ENCODE results near the gene ADCY5.

ADCY5 gene

DNA sequence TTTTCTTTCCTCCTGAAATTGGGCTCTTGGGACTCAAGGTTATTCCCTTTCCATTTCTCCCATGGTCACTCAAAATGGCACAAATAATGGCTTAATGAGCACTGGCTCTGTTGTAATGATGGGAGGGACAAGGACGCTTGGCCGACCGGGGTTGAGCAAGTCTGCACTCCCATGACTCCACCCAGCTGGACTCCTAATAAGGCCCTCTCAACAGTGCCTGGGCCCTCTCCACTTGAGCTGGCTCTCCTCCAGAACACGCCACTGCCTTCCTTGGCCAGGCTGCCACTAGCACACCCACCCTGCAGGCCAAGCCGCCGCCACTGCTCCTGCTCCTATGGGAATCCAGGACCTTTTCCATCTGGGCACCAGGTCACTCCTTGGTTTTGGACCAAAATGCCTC lies 42.3 kb downstream of the ADCY5 start:
- DNase-seq (ENCODE audit: low read depth) = no peak

DNA sequence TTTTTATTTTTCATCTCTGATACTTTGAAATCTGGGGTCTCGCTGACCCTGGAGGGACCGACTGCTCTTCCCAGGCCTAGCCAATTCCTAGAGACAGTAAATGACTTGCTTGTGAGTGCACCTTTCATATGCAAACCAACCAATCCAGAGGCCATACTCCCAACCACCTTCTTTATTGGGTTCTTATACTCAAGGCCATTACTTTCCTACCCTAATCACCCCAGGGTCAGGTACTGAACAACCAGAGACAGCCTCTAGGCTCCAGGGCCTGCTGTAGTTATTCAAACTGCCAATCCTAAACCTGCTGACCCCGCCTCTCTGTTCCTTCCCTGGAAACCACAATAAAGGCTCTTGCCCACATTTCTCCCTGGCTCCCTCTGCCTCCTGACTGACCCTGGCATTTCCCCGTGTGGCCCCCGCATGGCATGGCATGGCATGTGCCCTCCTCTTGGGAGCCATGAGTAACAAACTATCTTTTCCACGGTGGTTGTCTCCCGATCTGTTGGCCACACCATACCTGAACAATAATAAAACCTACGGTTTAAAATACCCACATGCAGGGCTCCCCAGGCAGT lies 42.9 kb downstream of the ADCY5 start:
- no peak for DNase-seq (ENCODE audit: low read depth)

DNA sequence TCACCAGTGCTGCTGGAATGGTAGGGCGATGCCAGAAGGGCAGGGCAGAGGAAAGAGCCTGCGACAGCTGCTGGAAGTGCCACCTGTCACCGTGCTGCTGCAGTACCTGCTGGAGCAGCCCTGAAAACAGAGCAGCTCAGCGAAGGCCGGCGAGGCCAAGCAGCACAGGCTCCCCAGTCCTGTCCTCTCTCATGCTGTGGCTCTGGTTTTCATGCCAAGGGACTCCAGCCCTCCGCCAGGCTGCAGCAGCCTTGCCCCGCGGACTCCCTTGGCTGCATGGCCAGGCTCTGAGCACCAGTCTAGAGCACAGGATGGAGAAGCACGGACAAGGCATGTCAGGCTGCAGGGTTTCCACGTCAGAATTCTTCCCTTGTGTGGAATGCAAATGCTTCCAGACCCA lies 43.9 kb downstream of the ADCY5 start:
- no peak for DNase-seq (ENCODE audit: low read depth)

DNA sequence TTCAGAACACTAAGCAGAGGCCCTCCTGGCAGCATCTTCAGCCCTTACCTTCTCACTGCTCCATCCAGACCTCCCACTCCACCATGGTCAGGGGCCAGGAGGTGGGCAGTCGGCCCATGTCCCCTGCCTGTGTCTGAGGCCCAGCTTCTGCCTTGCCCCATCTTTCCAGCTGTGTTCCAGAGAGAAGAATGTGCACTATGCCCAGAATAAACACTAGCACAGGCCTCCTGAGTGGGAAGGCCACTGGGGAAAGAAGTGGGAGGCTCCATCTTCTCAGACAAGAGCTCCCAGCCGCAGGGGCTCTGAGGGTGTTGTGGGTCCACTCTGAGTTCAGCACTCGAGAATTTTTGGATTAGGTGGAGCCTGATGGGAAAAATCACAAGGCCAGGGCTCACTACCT lies 44.5 kb downstream of the ADCY5 start:
- DNase-seq (ENCODE audit: low read depth) = no peak

DNA sequence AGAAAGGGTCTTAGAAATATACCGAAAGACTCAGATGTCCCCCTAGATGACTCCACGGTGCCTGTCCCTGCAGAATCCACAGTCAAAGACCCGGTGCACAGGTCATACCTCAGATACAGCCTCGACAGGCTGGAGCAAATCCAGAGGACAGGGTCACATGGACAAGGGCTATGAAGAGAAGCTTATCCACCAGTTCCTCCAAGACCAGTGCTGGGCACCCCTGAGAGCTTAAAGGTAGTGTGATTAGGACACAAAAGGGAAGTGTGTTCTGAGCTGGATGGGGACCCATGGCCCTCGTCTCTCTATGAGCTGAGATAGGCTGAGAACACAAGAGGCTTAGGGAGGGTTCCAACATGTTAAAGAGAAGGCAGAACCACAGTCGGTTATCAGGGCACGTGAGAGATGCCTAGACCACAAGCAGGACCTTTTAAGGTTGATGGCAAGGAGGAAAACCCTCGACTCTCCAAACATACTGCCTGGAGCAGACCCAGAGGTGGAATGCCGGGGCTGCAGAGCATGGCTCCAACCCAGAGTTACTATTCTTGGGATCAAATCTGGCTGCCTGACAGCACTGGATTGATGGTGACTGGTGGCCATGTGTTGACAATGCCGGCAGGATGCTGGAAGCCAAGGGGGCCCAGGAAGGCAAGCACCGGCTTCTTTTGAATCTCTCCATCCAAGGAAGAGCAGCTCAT lies 46.9 kb downstream of the ADCY5 start:
- no peak for DNase-seq (ENCODE audit: low read depth)

DNA sequence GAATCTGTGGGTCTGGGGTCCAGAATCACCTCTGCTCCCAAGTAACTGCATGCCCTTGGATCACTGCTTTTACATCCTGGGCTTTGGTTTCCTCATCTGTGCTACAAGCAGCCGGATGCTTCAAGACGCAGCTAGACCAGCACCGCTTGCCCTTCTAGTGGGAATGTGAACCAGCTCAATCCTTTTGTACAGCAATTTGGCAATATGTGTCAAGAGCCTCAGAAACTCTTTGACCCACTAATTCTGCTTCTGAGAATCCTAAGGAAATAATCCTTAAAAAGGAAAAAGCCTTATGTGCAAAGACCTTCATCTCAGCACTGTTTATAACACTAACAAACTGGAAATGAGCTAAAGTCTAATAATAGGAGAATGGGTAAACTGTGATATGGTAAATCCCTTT lies 48.7 kb downstream of the ADCY5 start:
- no peak for DNase-seq (ENCODE audit: low read depth)

DNA sequence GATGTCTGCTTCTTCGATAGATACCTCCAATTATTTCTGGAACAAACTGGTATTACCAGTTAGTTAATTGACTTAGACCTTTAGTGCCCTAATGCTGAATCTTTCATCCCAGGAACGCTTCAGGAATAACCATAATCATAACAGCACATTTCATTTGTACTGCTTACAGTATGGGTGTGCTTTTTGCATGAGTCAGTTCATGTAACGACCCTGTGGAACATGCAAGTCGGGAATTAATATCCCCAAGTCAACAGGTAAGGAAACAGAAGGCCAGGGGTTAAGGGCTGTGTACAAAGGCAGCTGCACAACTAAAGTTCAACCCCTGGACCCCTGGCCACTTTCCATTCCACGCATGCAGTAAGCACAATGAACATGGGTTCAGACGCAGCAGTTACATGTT lies 49.2 kb downstream of the ADCY5 start:
- no peak for DNase-seq (ENCODE audit: low read depth)

DNA sequence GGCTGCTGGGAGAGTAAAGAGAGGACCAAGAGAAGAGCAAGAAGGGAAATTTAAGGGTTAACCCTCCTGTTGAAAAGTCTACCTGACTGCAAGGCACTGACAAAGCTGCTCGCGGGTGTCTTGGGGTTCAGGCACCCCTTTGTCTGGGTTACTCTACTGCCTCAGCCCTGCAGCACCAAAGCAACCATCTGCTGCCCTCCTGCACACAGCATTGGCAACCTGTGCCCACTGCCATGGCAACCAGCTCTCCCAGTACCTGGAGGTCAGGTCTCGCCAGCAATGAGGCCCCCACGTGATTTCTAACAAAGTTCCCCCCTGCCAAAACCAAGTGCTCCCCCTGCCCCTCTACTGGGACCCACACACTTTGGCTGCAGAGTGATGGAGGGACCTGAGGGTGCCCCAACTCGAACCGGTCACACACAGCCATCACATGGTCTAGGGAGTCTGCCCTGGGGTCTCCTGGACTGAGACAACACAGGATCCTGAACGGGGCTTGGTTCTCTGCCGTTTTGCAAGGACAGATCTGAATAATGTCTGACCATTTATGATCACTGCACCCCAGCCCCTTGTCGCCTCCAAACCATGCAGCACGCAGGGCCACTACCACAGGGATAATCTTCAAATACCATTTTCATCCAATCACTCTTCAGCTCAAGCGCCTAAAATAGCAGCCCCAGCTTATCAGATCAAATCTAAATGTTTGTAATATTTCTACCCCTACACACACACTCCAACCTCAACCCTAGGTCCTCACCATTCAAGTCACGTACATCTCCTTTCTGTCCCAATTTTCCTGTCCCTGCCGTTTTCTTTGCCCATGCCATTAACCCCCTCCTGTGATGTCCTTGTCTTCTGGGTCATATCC lies 50.7 kb downstream of the ADCY5 start:
- no peak for DNase-seq (ENCODE audit: low read depth)

DNA sequence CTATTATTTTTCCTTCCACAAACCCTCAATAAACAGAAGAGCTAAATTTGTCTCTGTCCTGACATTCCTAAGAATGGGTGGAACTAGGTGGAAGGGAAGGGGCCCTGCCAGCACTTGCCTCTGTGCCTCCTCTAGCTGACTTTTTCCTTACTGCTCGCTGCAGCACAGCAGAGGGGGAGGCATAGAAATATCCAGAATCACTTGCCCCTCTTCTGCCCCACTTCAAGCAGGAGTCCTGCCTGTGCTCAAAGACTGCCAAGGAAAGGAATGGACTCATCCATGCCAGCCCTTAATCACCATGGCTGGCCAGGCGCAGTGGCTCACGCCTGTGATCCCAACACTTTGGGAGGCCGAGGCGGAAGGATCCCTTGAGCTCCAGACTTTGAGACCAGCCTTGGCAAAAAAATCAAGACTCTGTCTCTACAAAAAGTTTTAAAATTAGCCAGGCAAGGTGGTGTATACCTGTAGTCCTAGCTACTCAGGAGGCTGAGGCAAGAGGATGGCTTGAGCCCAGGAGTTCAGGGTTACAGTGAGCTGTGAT lies 51.8 kb downstream of the ADCY5 start:
- no peak for DNase-seq (ENCODE audit: low read depth)

DNA sequence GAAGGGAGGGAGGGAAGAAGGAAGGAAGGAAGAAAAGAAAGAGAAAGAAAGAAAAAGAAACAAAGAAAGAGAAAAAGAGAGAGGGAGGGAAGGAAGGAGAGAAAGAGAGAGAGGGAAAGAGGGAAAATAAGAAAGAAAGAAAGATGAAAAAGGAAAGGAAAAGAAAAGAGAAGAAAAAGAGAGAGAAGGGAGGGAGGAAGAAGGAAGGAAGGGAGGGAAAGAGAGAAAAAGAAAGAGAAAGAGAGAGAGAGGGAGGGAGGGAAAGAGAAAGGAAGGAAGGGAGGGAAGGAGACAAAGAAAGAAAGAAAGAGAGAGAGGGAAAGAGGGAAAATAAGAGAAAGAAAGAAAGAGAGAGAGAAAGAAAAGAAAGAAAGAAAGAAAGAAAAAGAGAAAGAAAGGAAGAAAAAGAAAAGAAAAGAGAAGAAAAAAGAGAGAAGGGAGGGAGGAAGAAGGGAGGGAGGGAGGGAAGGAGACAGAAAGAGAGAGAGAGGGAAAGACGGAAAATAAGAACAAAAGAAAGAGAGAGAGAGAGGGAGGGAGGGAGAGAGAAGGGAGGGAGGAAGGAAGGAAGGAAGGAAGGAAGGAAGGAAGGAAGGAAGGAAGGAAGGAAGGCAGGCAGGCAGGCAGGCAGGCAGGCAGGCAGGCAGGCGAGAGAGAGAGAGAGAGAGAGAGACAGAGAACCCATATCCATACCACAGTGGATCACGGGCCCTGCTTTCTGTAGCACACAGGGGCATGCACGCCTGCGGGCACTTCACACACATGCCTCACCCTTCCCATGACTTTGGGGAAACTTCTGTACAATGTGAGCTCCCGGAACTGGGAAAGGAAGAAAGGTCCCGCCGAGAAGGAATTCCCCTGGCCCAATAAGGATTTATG lies 52.5 kb downstream of the ADCY5 start:
- no peak for DNase-seq (ENCODE audit: low read depth)

DNA sequence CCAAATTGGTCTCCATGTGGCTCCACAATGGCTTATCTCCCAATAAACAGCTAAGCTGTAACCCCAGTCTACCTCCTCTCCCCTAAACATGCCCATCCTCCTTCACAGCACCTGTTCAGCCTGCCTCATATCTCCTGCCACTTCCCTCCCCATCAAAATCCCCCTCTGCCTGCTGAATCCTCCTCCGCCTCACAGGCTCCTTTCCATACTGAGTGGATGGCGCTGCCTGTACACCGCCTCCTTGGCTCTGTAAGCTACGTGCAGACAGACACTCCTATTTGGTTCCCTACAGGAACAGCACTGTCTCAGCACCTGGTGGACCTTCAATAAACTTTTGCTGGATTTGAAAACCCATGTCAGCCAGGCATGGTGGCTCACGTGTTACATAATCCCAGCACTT lies 53.7 kb downstream of the ADCY5 start:
- DNase-seq (ENCODE audit: low read depth) = no peak

DNA sequence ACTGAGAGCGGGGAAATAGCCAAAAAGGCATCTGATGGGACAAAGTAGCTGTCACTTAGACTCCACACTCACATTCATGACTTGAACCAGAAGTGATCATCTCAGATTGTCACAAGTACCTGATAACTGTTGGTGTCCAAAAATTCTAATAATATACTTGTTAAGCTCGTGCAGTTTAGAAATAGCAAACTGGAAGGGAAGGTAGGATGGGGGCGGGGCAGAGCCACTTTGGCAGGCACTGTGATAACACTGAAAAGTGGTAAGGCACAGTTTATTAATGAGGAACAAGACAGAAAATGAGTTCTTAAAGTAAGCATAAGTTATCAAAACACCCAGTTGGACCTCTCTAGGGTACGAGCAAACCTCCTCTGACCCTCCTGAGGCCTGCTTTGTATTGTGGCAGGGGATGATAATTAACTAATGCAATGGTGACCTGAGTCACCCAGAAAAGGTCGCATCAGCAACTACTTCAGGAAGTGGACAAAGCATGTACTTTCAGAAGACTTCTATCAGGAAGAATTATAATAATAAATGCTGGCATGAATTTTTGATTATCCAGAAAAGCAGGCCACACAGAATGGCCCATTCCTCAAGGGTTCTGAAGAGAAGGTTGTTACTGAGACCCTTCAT lies 54.4 kb downstream of the ADCY5 start:
- DNase-seq (ENCODE audit: low read depth) = no peak

DNA sequence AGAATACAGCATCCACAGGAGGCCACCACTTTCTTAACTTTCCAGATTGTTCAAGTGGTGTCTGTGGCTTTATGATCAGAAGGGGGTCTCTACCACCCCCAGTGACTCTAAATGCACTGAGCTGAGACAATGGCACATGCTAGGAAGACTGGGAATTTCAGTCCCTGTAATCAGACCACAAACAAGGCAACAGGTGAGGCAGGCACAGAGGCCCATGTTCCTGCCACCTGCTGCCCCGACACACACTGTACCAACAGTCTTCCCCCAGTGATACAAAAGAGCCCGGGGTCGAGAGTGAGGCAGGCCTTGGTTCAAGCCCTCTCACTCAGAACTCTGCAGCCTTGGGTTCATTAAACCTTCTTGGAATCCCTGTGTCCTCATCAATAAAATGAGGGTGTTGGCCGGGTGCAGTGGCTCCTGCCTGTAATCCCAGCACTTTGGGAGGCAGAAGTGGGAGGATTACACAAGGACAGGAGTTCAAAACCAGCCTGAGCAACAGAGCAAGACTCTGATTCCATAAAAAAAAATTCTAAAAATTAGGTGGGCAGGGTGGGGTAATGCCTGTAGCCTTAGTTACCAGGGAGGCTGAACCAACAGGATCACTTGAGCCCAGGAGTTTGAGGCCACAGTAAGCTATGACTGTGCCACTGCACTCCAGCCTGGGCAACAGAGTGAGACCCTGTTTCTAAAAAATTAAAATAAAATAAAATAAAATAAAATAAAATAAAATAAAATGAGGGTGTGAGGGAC lies 55.8 kb downstream of the ADCY5 start:
- no peak for DNase-seq (ENCODE audit: low read depth)

DNA sequence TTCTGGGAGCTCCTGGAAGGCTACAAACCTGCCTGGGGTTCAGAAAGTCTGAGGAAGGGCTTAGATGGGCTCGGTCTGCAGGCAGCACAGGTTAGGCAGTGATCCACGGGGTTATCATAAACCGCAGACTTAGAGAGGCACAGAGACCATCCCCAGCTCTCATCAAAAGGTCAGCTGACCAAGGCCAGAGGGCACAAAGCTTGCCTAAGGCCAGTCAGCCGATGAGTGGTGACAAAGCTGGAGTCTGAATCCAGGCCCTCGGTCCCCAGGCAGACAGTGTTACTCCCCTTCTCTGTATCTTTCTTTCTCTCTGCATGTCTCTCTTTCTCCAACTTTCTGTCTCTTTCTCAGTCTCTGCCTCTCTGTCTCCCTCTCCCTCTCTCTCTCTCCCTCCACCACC lies 56.5 kb downstream of the ADCY5 start:
- DNase-seq (ENCODE audit: low read depth) = no peak

DNA sequence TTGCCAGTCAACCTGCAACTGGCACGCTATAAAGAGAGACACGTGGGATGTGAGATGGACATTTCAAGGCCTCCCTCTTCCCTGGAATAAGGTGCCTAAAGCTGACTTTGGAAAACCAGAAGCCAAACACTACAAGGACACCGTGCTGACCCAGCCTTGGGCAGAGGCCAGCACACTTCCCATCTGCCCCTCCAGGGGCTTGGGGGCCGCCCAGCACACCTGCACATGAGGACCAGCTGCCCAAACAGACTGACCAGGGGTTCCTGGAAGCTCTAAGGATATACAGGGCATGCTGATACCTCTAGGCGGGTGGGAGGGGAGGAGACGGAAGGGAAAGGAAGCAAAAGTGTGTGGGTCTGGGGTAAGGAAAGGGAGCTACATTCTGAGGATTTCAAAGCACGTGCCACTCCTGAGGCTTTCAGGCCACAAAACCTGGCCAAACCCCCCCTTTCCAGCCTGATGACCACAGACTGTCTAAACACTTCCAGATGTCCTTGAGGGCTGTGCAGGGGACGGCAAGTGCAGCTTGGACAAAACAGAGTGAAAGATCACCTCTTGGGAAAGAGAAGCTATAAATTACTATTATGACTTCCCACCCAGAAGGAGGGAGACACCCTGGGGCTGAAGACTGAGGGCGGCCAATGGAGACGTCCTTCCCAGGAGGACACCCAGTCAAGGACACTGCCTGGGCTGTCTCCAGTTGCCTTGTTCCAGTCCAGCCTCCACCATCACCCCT lies 57.9 kb downstream of the ADCY5 start:
- no peak for DNase-seq (ENCODE audit: low read depth)

DNA sequence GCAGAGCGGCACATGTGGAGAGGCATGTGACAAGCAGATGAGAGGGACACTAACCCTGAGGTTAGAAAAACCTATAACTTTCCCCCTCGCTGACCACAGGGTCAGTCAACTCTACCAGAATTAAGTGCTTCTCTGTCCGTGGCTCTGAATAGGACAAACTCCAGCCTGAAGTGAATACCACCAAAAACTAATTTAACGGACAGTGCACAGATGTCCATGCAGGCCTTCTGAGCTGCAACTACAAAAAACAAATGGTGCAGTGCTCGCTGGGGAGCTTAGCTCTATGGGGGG lies 59.3 kb downstream of the ADCY5 start:
- DNase-seq (ENCODE audit: low read depth) = no peak

DNA sequence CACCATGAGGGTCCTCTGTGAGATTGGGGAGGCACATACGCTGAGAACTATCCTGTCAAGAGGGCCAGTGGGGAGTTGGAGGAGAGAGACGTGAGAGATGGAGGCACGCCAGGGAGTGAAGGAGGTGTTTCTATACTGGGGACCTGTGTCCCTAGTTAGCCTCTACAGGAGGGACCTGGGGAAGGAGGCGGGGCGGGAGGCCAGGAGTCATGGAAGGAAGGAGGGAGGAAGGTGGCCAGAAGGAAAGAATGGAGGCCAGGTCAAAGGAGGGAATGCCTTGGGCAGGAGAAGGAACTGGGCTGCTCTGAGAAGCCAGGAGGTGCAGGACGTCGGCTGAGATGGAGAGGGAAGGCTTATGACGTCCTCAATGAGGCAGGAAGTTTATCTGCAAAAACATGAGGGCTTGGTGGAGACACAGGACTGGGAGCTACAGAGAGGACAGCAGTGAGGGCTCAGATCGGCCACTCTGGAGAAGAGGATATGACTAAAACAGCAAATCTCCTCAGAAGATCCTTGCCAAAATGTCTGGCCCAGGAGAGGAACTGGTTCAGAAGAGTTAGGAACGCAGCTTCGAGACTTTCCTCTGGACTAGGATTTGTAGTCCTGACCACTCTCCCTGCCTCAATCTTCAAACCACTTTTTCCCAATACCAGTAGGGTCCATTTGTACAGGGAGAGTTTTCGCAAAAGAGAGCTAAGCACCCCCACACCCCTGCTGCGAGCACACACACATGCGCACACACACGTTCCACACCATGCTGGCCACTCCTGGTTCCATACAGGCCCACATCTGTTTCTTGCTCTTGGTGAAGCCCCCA lies 59.9 kb downstream of the ADCY5 start:
- no peak for DNase-seq (ENCODE audit: low read depth)

DNA sequence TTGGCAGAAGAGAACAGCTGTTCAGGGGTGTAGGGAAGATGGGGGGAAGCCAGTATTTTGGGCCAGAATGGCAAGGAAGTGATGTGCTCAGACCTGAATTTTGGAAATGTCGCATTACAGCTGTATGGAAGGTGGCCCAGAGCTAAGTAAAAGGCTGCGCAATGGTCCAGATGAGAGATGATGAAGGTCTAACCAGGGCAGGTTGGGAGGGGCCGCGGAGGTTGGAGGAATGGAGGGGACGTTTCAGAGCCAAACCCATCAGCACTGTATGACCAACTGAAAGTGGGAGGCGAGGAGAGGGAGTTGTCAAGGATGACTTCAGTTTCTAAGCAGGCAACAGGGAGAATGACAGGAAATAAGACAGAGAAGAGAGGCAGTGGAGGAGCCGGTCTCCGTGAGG lies 60.8 kb downstream of the ADCY5 start:
- no peak for DNase-seq (ENCODE audit: low read depth)

DNA sequence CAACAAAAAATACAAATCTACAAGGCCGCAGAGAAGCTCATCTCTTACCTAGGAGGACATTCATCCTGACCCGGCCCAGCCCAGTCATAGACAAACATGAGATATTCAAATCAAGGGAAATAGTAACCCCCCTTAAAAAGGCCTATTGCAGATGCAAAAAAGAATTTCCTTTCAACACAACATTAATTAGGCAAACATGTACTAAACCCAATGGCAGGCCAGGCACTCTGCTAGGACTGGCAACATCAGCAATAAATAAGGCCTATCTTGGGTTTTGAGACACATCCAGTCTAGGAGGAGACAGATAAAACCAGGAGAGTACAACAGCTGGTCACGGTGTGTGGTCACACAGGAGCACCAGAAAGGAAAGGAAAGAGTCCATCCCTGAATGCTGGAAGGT lies 61.4 kb downstream of the ADCY5 start:
- no peak for DNase-seq (ENCODE audit: low read depth)

Measured in T follicular helper cell (primary cell).